Activated T-helper 1 cell treated with anti-CD3 and anti-CD28 coated beads, Interleukin-12 subunit alpha, Interleukin-12 subunit beta, Interleukin-2, Interleukin-4 antibody, amounts not matched to agents 30 ng/mL and 10 ng/mL and 1 ng/mL, durations not matched to agents 14 hours and 24 hours and 36 hours (primary cell): Measurements from ENCODE around the gene CNIH4. TPM values are rescaled to one million over a fixed set of nuclear protein-coding genes. Genes with fewer than 3 reads are reported as not detected.
"Not testable (repeated sequence)": the region's sequence is repeated elsewhere in the genome, so short reads cannot be mapped to it uniquely, and the experiment has no call there.

Experiments
- DNase-seq: peaks from one replicate; pipeline ENCODE4 v3.0.0; 2021; ENCODE audit warnings: low spot score
- H3K27ac Mint-ChIP-seq: one replicate; pipeline ENCODE4 v1.8.0; 2021; ENCODE audit warnings: mild to moderate bottlenecking, mixed read lengths
- H3K27me3 Mint-ChIP-seq: one replicate; pipeline ENCODE4 v1.8.0; 2022; ENCODE audit warnings: mild to moderate bottlenecking, moderate library complexity, mixed read lengths; ENCODE audit not compliant: insufficient read depth
- H3K36me3 Mint-ChIP-seq: one replicate; pipeline ENCODE4 v1.8.0; 2021; ENCODE audit warnings: low read depth, mixed read lengths
- H3K4me1 Mint-ChIP-seq: one replicate; pipeline ENCODE4 v1.8.0; 2021; ENCODE audit warnings: low read depth, mixed read lengths
- H3K4me3 Mint-ChIP-seq: one replicate; pipeline ENCODE4 v1.8.0; 2021; ENCODE audit warnings: mild to moderate bottlenecking, moderate library complexity, mixed read lengths
- H3K9me3 Mint-ChIP-seq: one replicate; pipeline ENCODE4 v1.8.0; 2021; ENCODE audit warnings: mixed read lengths
- intact Hi-C: fragments of 100-400 bp; cut with micrococcal nuclease; formaldehyde crosslinking; loops from one replicate; pipeline ENCODE4 v1.15.1; 2024
- total RNA-seq: library from RNA; stranded (reverse); gene quantifications from 2 replicates; pipeline ENCODE4 v1.2.3, GENCODE V29; 2022

The CNIH4 gene
- 80.7 and 82.3 TPM in 2 replicates for total RNA-seq

DNA sequence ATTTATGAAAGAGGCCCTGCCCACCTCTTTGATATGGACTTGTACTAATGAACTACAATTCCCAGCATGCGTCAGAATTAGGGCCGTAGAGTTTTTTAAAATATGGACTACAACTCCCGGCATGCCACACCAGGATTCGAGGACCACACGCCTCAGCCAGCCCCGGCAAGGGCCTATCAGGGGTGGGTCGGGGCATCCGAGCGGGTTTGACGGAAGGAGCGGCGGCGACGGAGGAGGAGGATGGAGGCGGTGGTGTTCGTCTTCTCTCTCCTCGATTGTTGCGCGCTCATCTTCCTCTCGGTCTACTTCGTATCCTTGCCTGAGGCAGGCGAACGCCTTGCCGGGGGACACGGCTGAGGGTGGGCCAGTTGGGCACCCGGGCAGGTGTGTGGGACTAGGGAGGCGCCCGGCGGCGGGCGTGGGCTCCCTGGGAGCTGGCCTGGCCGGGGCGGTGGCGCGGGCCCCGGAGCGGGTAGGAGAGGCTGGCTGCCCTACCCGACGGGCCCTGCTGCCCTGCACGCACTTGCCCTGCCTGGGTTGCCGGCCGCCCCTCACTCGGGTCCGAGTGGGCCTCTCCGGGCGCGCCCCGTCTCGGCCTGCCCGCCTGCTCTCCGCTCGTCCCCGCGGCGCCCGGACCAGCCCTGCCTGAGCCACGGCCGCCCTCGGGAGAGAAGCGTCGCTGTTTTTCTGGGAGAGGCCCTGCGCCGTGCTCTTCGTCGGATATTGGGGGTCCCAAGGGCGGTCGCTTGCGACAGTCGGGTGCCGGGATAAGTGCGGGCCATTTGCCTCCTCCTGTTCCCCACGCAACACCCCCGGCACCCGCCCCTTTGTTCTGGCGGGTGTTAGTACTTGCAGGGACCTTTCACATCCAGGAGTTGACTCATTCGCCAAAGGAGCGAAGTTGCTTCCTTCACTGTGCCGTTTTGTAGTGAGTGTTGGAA, at the start of gene CNIH4:
CNIH4 (plus strand) TSS at position 195 of the 941 bp plus-strand sequence; CDS start at position 241, 46 bp downstream.
- H3K4me1 Mint-ChIP-seq, result peaks cover 28% of the 10 kb centered on the region
- DNase-seq, result peak; percentile 89
- intact Hi-C loops, result loop anchor here (1.0 to 5.0 kb wide), 10 partner anchors 11 to 1645 kb away; partner anchors contain the start of genes AIDA, BROX, FBXO28 and NVL
- H3K4me3 Mint-ChIP-seq, result peak within 1 kb of the TSS; percentile 93
- H3K27ac Mint-ChIP-seq, result peak within 1 kb of the TSS; percentile 93
- H3K9me3 Mint-ChIP-seq, result no peaks in the 10 kb centered on the region
- no peaks in the 10 kb centered on the region for H3K27me3 Mint-ChIP-seq
- peaks cover 17% of the 10 kb centered on the region for H3K36me3 Mint-ChIP-seq

DNA sequence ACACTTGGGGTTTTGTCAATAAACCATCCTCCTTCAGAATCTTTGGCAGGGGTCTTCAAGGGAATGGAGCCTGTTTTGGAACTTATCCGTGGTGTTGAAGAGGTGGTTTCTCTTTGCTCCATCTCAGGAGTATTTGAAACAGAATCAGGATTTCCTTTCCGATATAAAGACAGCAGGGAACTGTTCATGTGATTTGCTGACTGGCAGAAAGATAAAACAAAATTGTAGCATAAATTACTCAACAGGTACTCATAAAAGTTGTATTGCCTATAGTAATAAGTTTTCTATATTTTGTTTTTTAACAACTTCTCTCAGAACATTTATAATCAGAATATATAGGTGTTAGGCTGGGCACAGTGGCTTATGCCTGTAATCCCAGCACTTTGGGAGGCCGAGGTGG, 48.6 kb upstream of the CNIH4 start:
- intact Hi-C loops, result no loop called here

DNA sequence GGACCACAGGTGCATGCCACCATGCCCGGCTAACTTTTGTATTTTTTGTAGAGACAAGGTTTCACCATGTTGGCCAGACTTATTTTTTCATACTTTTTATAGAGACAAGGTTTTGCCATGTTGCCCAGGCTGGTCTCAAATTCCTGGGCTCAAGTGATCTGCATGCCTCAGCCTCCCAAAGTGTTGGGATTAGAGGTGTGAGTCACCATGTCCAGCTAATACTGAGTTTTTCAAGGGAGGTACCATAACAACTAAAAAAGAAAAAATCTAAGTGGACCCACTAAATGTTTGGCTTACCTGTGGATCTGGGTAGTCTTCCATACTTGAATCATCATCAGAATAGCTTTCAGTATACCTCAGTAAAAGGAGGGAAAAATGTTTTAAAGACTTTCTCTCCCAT, 45.2 kb upstream of the CNIH4 start:
- intact Hi-C loops, result not testable (repeated sequence)
- H3K36me3 Mint-ChIP-seq, result peaks cover 32% of the 10 kb centered on the region

More for the DNA sequence above, 48.6 kb upstream of the CNIH4 start:
- H3K4me1 Mint-ChIP-seq, result no peaks in the 10 kb centered on the region
- H3K4me3 Mint-ChIP-seq, result no peak overlapping the region
- H3K27ac Mint-ChIP-seq, result no peak overlapping the region
- DNase-seq, result no peak
- no peaks in the 10 kb centered on the region for H3K9me3 Mint-ChIP-seq
- H3K36me3 Mint-ChIP-seq, result peaks cover 36% of the 10 kb centered on the region
- no peaks in the 10 kb centered on the region for H3K27me3 Mint-ChIP-seq

DNA sequence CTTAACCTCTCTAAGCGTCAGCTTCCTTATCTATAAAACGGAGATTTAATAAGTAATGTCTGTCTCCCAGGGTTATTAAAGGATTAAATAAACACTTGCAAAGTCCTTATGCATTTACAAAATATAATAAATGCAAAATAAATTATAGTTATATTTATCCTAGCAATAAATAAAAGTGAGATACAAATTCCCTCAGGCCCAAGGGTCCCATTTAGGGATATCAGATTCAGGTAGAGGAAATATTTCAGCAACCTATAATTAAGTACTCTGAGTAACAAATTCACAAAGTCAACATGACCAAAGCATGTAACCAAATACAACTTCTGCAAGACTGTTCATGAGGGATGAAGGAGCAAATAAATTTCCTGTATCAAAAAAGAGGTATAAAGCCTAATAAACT, 44.7 kb upstream of the CNIH4 start:
- H3K36me3 Mint-ChIP-seq, result peaks cover 28% of the 10 kb centered on the region
- no peak overlapping the region for H3K27ac Mint-ChIP-seq
- no peaks in the 10 kb centered on the region for H3K4me1 Mint-ChIP-seq
- H3K9me3 Mint-ChIP-seq, result no peaks in the 10 kb centered on the region
- DNase-seq, result no peak
- H3K27me3 Mint-ChIP-seq, result no peaks in the 10 kb centered on the region
- intact Hi-C loops, result no loop called here
- H3K4me3 Mint-ChIP-seq, result no peak overlapping the region

More for the DNA sequence above, 45.2 kb upstream of the CNIH4 start:
- not testable (repeated sequence) for H3K9me3 Mint-ChIP-seq, DNase-seq, H3K27me3 Mint-ChIP-seq, H3K4me3 Mint-ChIP-seq, H3K4me1 Mint-ChIP-seq, H3K27ac Mint-ChIP-seq

DNA sequence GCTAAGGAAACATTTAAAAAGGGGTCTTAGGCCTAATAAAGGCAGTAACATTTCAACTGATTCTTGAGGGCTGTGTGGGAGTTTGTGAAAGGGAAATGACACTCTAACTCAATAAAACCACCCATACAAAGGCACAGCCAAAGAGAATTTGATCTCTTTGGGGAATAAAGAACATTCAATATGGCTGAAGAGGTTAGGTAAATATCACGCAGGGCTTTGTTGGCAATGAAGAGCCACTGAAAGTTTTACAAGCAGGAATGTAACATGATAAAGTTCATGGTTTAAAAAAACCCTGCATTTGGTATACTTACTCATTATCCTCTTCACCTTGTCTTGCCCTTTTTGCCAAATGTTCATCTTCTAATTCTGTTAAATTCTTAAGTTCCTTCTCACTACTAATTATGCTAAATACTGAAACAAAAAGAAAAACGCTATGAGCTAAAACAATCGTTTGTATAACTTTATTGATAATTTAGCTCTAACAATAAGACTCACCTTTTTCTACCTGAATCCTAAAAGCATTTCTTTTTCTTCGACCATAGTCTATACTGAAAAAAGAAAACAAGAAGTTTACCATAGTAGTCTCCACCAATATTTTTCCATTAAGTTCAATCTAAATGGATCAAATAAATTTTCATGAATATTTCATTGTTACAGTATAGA, 39.2 kb upstream of the CNIH4 start:
- peaks cover 21% of the 10 kb centered on the region for H3K36me3 Mint-ChIP-seq
- intact Hi-C loops, result no loop called here
- H3K4me1 Mint-ChIP-seq, result peaks cover 16% of the 10 kb centered on the region
- H3K27me3 Mint-ChIP-seq, result no peaks in the 10 kb centered on the region
- H3K27ac Mint-ChIP-seq, result no peak overlapping the region
- no peak overlapping the region for H3K4me3 Mint-ChIP-seq
- H3K9me3 Mint-ChIP-seq, result no peaks in the 10 kb centered on the region
- DNase-seq, result no peak

DNA sequence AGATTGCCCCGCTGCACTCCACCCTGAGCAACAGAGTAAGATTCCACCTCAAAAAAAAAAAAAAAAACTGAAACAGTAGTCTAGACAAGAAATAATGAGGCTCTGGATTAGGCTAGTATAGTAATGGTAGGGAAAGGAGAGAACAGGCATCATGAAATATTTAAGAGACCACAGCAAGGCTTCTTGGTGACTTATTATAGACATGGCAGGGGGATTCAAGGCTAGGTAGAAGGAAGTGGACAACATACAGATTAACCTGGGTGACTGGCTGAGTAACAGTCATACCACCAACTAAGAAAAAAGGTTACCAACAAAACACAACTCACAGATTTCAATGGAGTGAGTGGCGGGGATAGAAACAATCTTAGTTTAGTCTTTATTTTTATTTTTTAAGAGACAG, 35.0 kb upstream of the CNIH4 start:
- Mint-ChIP-seq H3K4me3 (no peak overlapping the region), H3K4me1 (peaks cover 26% of the 10 kb centered on the region), H3K9me3 (no peaks in the 10 kb centered on the region), H3K27me3 (no peaks in the 10 kb centered on the region), H3K27ac (peak overlapping the region; percentile 48), H3K36me3 (peaks cover 17% of the 10 kb centered on the region)
- no peak for DNase-seq
- intact Hi-C loops, result no loop called here

DNA sequence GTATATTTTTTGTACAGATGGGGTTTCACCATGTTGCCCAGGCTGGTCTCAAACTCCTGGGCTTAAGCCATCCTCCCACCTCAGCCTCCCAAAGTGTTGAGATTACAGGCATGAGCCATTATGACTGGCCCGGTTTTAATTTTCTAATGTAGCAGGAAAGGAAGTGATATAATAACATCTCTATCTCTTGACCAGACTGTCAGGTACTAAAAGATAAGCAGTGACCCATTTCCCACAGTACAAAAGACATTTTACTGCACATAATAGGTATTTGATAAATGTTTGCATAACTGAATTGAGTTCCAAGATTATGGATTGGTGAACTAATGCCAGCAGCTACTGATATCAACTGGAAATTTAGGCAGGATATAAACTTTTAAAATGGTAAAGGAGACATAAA, 30.7 kb upstream of the CNIH4 start:
- DNase-seq, result no peak
- no peaks in the 10 kb centered on the region for H3K27me3 Mint-ChIP-seq
- intact Hi-C loops, result no loop called here
- H3K27ac Mint-ChIP-seq, result no peak overlapping the region
- peaks cover 18% of the 10 kb centered on the region for H3K36me3 Mint-ChIP-seq
- H3K4me1 Mint-ChIP-seq, result peaks cover 43% of the 10 kb centered on the region
- no peak overlapping the region for H3K4me3 Mint-ChIP-seq
- no peaks in the 10 kb centered on the region for H3K9me3 Mint-ChIP-seq

DNA sequence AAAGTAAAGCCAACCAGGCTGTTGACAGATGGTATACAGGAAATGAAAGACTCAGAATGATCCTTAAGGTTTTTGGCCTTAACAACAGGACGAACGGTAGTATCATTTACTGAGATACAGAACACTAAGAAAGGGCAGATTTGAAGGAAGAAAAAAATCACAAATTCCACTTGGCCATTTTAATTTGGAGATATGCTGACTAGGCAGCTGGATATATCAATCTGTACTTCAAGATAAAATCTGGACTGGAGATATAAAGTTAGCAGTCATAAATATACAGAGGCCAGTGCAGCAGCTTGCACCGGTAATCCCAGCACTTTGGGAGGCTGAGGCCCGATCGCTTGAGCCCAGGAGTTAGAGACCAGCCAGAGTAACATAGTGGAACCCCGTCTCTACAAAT, 28.0 kb upstream of the CNIH4 start:
- peaks cover 9% of the 10 kb centered on the region for H3K36me3 Mint-ChIP-seq

DNA sequence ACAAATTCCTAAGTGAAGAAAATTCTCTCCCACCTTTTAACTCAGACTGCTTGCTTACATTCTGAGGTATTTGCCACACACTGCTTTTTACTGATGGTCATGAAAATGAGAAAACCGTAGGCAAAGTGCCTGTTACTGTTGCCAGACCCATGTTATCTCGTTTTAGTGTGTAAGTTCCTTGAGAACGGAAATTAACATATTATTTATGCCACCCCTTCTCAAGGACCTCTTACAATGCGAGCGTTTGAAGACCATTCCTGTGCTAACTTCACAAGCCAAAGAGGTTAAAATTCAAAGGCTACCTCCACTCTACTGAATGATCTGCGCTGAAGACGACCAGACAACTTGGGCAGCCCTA, 27.2 kb upstream of the CNIH4 start:
- Mint-ChIP-seq H3K9me3 (no peaks in the 10 kb centered on the region), H3K4me3 (peak overlapping the region; percentile 98), H3K4me1 (peaks cover 42% of the 10 kb centered on the region), H3K27ac (peak overlapping the region; percentile 100), H3K27me3 (no peaks in the 10 kb centered on the region), H3K36me3 (peaks cover 8% of the 10 kb centered on the region)
- intact Hi-C loops, result no loop called here
- no peak for DNase-seq

More for the DNA sequence above, 28.0 kb upstream of the CNIH4 start:
- Mint-ChIP-seq H3K9me3 (no peaks in the 10 kb centered on the region), H3K27me3 (no peaks in the 10 kb centered on the region), H3K4me1 (peaks cover 34% of the 10 kb centered on the region), H3K4me3 (peak overlapping the region; percentile 98), H3K27ac (peak overlapping the region; percentile 75)
- intact Hi-C loops, result no loop called here
- no peak for DNase-seq

DNA sequence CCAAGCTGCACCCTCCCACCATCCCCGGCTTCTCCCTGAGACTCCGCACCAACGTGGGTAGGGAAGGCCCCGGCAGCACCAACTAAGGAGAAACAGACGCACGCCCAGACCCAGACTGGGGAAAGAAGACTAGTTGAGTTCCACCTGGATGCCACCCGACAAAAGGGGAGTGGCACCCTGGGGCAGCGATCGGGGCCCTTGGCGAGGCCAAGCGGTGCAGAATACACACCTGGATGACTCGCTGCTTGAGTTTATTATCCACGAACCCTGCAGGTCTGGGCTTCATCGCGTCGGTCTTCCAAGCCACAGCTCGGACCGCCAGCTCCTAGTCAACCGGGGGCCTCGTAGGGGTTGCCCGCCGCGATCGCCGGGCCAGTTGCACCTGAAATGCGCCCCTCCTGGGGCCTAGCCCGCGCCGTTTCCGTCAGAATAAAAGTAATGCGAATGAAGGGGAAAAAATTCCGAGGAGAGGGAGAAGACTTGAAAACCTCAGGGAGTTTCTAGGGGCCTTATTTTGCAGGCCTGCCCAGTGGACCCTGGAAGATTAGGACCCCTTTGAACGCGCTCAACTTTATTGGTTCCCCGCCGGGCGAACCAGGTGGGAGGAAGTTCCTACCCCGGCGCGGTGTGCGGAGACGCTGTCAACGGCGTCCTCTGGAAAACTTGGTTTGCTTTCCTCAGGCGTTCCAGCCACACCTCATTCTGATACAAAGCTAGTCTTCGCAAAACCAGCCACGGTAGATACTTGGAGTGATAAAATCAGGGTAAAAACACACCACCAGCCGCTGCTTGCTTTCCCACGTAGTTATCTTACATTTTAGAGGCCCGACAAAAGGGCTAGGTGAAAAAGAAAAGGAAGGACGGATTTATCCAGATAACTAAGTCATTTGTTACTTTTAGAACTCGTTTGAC, 26.6 kb upstream of the CNIH4 start, which contains the start of gene NVL:
NVL (minus strand) TSS at position 331 of the 912 bp plus-strand sequence; CDS start at position 286, 45 bp downstream.
- H3K4me3 Mint-ChIP-seq, result peak within 1 kb of the TSS; percentile 98
- H3K36me3 Mint-ChIP-seq, result peaks cover 6% of the 10 kb centered on the region
- no peaks in the 10 kb centered on the region for H3K27me3 Mint-ChIP-seq
- DNase-seq, result peak; percentile 76
- H3K4me1 Mint-ChIP-seq, result peaks cover 45% of the 10 kb centered on the region
- H3K9me3 Mint-ChIP-seq, result no peaks in the 10 kb centered on the region
- peak within 1 kb of the TSS; percentile 100 for H3K27ac Mint-ChIP-seq
- intact Hi-C loops, result loop anchor here (1.0 to 10.0 kb wide), 8 partner anchors 26 to 498 kb away; partner anchors contain the start of genes CNIH4 and WDR26

DNA sequence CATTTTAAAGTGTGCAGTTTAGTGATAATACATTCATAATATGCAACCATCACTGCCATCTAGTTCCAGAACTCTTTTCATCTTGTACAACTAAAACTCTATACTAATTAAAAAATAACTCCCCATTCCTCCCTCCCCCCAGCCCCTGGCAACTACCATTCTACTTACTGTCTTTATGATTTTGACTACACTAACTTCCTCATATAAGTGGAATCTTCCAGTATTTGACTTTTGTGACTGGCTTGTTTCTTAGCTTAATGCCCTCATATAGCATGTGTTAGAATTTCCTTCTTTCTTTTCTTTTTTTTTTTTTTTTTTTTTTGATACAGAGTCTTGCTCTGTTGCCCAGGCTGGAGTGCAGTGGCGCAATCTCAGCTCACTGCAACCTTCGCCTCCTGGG, 25.4 kb upstream of the CNIH4 start:
- Mint-ChIP-seq H3K27me3 (no peaks in the 10 kb centered on the region), H3K27ac (no peak overlapping the region), H3K36me3 (peaks cover 6% of the 10 kb centered on the region), H3K4me3 (peak overlapping the region; percentile 98), H3K9me3 (no peaks in the 10 kb centered on the region), H3K4me1 (peaks cover 45% of the 10 kb centered on the region)
- no peak for DNase-seq
- intact Hi-C loops, result loop anchor here (5.0 to 10.0 kb wide), 3 partner anchors 64 to 499 kb away; no protein-coding TSS in a partner anchor

DNA sequence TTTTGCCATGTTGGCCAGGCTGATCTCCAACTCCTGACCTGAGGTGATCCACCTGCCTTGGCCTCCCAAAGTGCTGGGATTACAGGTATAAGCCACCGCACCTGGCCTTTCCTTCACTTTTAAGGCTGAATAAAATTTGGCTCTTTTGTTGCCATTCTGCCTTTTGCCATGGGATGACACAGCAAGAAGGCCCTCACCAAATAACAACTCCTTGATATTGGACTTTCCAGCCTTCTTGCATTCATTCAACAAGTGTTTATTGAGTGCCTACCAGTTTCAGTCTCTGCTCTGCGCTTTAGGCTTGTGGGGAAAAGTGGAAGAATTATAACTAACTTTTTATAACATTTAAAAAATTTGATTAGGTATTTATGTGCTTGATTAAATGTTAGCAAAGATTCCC, 24.9 kb upstream of the CNIH4 start:
- Mint-ChIP-seq H3K4me1 (peaks cover 45% of the 10 kb centered on the region), H3K27me3 (no peaks in the 10 kb centered on the region), H3K36me3 (peaks cover 6% of the 10 kb centered on the region), H3K27ac (no peak overlapping the region), H3K4me3 (peak overlapping the region; percentile 98), H3K9me3 (no peaks in the 10 kb centered on the region)
- intact Hi-C loops, result loop anchor here (2.0 to 10.0 kb wide), 5 partner anchors 65 to 521 kb away; no protein-coding TSS in a partner anchor
- DNase-seq, result no peak
